Measurements from ENCODE around the gene TAF1.
A peak's percentile ranks its signal among the peaks of the same experiment; 100 is the strongest.
"Not testable (repeated sequence)": the region's sequence is repeated elsewhere in the genome, so short reads cannot be mapped to it uniquely, and the experiment has no call there.

Gene TAF1

DNA sequence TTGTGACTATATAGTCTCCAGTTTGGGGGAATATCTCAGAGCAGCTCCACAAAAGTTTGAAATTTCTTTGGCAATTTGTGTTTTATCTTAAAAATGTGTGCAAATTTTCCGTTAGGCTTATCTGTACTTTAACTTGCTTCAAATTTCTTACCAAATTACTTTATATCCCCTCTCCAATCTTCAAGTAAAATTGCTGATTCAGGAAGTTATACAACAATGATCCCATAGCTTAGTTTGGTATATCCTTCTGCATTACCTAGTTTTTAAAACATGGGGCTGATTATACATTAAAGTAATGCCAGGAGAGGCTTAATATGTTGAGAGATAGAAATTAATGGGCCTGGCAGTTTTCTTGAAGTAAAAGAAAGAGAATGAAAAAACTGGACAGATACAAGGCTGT is 66.6 kb downstream of the TAF1 start:
- DNase-seq = no peak

DNA sequence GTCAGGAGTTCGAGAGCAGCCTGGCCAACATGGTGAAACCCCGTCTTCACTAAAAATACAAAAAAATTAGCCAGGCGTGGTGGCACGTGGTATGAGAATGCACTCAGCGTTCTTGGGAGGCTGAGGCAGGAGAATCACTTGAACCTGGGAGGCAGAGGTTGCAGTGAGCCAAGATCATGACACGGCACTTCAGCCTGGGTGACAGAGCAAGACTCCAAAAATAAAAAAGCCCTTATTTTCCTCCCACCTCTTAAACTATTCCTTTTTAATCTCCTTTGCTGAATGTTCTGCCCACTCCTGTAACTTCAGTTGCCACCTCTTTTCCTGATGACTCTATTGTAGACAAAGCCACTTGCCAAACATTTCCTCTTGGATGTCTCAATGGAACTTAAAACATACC is 72.6 kb downstream of the TAF1 start:
- DNase-seq = no peak

DNA sequence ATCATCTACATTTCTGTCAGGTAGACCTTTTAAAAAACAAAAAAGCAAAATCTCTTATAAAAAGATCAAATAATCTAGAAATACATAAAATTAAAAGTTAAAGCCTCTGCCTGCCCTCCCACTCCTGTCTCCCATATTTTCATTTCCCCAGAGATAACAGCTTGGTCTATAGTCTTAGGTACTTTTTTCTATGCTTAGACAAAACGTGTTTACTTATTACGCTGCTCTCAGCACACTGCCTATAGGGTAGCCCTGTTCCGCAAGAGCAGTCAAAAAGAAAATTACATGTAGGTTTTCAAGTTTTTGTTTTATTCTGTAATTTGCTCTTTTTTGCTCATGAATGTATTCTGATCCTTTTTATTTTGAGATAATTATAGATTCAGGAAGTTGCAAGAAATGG is 73.3 kb downstream of the TAF1 start:
- no peak for DNase-seq

DNA sequence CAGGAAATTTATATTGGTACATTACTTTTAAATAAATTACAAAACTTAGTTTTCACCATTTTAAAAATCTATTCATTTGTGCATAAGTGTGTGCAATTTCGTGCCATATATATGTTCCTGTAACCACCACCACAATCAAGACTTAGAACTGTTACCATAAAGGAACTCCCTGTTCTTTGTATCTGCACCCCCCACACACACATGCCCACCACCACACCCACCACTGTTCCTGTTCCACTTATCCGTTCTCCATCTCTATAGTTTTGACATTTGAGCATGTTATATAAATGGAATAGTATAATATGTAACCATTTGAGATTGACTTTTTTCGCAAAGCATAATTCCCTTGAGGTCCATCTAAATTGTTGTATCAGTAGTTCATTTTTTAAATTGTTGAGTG is 73.7 kb downstream of the TAF1 start:
- DNase-seq = no peak

DNA sequence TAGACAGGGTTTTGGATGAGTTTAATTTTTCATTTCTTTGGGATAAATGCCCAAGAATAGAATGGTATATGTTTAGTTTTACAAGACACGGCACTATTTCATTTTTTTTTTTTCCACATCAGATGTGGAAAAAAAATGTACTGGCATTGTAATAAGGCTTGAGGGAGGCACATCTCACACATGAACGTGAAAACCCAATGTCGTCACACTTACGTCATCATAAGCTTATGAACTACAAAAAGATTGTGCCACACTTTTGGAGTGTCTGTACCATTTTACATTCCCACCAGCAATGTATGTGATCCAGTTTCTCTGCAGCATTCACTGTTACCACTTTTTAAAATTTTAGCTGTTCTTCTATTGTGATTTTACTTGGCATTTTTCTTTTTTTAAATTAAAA is 74.2 kb downstream of the TAF1 start:
- DNase-seq = no peak

DNA sequence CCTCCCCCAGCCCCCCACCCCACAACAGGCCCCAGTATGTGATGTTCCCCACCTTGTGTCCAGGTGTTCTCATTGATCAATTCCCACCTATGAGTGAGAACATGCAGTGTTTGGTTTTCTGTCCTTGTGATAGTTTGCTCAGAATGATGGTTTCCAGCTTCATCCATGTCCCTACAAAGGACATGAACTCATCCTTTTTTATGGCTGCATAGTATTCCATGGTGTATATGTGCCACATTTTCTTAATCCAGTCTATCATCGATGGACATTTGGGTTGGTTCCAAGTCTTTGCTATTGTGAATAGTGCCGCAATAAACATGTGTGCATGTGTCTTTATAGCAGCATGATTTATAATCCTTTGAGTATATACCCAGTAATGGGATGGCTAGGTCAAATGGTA is 75.7 kb downstream of the TAF1 start:
- not testable (repeated sequence) for DNase-seq

DNA sequence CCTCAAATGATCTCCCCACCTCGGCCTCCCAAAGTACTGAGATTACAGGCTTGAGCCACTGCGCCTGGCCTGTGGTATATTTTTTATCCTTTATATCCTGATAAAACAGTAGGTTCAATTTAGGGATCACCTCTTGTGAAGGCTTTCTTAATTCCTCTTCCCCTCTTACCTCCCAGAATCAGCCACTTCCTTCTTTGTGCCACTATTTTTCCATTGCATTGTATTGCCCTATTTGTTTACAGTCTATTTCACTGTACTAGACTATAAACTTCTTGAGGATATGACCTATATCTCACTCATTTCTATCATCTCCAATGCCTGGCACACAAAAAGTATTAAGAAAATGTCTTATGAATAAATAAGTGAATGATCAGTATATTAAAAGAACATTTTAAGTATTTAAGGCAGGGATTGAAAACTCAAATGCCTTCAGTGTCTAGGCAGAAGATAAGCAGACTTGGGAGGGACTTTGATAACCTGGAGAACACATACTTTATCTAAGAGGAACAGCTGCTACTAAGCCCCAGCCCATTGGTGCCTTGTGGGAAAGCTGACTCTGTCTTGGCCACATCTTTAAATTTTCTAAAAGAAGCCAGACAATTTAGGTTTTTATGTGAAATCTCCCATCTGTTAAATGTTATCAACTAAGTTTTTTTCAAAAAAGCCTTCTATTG is 84.4 kb downstream of the TAF1 start:
- no peak for DNase-seq

DNA sequence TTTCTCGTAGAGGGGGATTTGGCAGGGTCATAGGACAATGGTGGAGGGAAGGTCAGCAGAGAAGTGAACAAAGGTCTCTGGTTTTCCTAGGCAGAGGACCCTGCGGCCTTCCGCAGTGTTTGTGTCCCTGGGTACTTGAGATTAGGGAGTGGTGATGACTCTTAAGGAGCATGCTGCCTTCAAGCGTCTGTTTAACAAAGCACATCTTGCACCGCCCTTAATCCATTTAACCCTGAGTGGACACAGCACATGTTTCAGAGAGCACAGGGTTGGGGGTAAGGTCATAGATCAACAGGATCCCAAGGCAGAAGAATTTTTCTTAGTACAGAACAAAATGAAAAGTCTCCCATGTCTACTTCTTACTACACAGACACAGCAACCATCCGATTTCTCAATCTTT is 85.4 kb downstream of the TAF1 start:
- DNase-seq = not testable (repeated sequence)

DNA sequence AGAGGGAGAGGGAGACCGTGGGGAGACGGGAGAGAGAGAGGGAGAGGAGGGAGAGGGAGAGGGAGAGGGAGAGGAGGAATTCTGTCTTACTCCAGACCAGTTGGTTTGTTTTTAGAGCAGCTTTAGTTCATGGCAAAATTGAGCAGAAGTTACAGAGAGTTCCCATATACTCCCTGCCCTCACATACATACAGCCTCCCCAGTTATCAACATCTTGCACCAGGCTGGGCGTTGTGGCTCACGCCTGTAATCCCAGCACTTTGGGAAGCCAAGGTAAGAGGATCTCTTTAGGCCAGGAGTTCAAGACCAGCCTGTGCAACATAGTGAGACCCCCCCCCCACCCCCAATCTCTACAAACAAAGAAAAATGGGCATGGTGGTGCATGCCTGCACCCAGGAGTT is 86.9 kb downstream of the TAF1 start:
- no peak for DNase-seq

DNA sequence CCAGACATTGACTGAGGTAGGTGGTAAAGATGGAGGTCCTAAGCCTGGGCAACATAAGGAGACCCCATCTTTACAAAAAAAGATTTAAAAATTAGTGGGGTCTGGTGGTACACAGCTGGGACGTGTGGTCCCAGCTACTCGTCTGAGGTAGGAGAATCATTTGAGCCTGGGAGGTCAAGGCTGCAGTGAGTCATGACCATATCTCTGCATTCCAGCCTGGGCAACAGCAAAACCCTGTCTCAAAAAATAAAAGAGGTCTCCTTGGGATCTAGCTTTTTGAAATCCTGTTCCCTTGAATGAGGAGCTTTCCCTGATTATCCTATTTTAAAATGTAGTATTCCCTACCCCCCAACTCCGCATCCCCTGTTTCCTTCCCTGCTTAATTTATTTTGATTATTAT is 88.1 kb downstream of the TAF1 start:
- DNase-seq = no peak

DNA sequence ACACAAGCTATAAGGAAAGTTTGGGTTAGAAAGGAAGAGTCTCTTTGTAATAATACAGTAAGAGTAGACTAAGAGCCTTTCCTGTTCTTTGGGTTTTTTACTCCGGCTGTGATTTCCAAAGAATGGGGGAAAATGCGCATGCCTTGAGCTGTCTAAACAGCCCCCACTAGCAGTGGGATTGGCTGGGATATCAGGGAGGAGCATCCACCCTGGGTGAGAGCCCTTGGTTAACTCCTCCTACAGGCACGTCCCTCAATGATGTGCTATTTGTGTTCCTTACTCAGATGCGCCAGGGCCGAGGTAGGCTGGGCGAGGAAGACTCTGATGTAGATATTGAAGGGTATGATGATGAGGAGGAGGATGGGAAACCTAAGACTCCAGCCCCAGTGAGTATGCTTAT is 92.7 kb downstream of the TAF1 start:
- DNase-seq = no peak

DNA sequence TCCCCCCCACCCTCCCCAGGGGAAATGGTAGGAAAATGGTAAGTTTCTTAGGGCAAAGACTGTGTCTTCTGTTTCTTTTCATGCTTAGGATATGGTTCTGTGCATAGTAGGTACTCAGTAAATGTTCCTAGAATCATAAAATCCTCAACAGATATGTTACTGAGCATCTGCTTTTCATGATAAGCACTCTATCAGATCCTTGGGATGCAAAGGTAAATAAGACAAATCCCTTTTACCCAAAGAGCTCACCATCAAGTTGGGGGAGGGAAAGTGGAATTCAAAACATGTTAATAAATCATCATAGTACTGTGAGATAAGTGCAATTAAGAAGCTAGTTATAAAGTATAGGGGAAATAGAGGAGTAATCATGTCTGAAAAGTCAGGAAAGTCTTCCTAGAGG is 98.8 kb downstream of the TAF1 start:
- DNase-seq = no peak

DNA sequence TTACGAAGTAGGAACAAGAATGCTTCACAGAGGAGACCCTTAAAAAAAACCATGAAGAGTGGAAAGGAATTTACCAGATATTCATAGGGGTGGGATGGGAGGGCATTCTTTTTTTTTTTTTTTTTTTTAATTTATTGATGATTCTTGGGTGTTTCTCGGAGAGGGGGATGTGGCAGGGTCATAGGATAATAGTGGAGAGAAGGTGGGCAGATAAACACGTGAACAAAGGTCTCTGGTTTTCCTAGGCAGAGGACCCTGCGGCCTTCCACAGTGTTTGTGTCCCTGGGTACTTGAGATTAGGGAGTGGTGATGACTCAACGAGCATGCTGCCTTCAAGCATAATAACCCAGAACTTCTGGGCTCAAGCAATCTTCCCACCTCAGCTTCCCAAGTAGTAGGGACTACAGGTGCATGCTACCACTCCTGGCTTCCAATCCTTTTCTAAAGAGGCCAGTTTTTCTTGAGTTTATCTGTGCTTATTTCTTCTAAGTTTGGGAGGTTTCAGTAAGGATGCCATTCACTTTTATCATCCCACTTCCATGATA is 100.9 kb downstream of the TAF1 start:
- no peak for DNase-seq

DNA sequence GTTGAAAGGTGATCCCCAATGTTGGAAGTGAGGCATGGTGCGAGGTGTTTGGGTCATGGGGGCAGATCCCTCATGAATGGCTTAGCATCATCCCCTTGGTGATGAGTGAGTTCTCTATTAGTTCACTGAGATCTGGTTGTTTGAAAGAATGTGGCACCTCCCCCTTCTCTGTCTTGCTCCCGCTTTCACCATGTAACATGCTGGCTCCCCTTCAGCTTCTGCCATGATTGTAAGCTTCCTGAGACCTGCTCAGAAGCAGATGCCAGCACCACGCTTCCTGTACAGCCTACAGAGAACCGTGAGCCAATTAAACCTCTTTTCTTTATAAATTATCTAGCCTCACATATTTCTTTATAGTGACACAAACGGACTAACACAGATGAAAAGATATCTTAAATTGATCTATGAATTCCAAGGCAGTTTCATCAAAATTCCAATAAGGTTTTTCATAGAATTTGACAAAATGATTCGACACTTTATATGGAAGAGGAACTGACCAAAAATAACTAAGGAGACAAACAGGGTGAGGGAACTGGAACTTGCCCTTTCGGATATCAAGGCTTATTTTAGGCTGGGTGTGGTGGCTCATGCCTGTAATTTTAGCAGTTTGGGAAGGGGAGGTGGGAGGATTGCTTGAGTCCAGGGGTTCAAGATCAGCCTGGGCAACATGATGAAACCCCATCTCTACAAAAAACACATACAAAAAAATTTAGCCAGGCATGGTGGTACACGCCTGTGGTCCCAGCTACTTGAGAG is 109.8 kb downstream of the TAF1 start:
- DNase-seq = no peak

DNA sequence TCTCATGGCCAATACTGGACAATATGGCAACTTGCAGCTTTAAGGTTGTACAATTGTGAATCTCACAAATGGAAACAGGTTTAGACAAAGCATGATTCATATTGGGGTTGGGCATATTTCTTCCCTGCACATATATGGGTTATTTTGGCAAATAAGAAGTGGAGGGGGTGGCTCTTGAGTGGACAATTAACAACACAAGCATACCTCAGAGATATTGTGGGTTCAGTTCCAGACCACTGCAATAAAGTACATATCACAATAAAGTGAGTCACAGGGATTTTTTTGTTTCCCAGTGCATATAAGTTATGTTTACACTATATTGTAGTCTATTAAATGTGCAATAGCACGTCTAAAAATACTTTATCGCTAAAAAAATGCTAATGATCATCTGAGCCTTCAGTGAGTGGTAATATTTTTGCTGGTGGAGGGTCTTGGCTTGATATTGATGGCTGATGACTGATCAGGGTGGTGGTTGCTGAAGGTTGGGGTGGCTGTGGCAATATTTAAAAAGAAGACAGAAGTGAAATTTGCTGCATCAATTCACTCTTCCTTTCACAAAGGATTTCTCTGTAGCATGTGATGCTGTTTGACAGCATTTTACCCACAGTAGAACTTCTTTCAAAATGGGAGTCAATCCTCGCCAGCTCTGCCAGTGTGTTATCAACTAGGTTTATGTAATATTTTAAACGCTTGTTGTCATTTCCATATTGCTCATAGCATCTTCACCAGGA is 116.2 kb downstream of the TAF1 start:
- DNase-seq = no peak

DNA sequence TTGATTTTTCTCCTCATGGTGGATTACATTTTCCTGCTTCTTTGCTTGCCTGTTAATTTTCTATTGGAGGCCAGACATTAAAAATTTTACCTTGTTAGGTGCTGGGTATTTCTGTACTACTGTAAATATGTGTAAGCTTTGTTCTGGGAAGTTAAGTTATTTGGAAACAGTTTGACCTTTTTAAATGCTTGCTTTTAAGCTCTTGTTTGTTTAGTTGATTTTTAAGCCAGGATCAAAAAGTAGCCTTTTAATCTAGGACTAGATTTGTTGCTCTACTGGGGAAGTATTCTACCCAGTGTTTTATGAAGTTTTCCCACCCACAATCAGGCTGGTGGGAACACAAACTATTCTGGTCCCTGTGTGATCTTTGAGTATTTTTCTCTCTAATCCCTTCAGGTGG is 121.7 kb downstream of the TAF1 start:
- no peak for DNase-seq

DNA sequence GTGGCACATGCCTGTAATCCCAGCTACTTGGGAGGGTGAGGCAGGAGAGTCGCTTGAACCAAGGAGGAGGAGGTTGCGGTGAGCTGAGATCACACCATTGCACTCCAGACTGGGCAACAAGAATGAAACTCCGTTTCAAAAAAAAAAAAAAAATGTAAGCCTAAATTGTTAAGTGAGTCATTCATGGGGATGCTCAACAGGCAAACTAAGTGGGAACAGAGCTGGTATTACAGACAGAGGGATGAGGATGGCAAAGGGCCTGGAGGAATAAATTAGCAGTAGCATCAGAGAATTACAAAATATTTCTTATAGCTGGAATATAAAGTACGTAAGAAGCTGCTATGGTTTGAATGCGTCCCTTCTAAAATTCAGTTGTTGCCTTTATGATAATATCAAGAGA is 123.4 kb downstream of the TAF1 start:
- no peak for DNase-seq

DNA sequence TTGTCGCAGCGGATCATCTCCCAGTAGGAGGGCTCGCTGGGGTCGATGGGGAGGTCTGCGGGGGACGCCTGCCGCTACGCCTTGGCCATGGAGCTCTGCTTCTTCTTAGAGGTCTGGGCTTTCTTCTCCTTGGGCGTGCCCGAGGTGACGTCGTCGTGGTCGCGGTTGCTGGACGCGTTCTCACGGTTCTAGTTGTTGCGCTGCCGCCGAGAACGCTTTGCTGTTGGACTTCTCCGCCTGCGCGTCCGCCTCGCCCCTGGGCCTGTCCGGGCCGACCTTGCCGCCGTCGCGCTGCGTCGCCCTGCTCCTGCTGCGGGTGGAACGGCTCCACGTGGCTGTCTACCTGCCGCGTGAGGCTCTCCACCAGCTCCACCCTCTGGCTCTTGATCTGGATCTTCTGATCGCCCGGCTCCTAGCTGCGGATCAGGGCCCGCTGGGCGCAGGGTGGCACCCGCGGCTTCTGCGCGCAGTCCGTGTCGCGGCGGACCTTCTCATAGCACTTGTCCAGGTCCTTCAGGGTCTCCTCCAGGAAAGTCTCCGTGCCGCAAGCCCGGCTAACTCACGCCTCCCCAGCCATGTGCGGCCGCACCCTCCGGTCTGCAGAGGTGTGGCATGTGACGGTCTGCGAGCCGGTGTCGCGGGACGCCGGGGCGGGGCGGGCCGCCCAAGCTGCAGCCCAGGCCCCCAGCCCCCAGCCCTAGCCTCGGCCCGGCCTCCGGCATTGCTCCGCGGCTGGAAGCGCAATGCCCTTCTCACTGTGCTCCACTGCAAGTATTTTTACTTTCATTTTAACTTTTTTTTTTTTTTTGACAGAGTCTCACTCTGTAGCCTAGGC is 126.3 kb downstream of the TAF1 start:
- peak; percentile 51 for DNase-seq

DNA sequence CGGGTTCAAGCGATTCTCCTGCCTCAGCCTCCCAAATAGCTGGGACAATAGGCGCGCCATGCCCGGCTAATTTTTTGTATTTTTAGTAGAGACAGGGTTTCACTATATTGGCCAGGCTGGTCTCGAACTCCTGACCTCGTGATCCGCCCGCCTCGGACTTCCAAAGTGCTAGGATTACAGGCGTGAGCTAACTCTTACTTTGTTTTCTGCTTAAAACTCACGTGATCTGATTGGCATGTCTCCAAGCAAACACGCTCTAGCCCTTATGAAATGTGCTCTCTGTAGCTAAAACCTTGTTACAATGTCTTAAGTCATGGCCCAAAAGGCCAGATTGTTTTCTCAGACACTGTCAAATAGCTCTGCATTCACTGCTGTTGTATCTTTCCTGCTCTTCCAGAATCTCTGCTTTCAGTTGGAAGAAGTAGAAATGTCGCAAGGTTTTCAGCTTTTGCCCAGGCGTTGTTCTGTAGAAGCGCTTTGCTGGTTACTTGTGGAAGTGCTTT is 127.0 kb downstream of the TAF1 start:
- no peak for DNase-seq

DNA sequence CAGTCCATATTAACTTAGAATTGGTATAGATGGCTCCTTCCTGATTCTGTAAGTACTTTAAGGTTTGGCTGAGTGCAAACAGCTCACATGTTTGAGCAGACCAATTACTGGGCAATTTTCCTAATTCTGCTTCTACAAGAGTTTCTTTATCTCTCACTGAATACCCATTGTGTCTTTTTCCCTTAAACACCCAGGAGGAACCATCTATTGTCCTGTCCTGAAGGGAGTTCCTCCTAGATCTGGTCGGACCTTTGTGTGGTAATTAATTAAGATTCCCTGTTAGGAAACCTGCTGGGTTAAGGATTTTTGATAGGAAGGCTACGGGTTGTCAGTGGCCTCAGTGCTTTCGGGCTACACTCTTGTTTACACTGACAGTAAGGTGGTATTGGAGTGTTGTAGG is 129.8 kb downstream of the TAF1 start:
- DNase-seq = not testable (repeated sequence)

DNA sequence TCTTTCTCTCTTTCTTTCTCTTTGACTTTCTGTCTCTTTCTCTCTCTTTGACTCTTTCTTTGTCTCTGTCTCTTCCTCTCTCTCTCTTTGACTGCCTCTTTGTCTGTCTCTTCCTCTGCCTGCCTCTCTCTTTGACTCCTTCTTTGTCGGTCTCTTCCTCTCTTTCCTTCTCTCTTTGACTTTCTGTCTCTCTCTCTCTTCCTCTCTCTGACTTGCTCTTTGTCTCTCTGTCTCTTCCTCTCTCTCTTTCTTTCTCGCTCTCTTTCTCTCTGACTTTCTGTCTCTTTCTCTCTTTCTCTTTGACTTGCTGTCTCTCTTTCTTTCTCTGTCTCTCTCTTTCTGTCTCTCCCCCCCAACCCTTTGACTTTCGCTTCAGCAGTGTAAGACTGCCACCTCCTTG is 130.3 kb downstream of the TAF1 start:
- no peak for DNase-seq

DNA sequence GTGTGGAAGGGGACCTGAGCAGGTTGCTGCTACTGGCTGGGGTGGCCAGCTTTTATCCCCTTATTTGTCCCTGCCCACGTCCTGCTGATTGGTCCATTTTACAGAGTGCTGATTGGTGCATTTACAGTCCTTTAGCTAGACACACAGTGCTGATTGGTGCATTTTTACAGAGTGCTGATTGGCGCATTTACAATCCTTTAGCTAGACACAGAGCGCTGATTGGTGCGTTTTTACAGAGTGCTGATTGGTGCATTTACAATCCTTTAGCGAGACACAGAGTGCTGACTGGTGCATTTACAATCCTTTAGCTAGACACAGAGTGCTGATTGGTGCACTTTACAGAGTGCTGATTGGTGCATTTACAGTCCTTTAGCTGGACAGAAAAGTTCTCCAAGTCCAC is 135.9 kb downstream of the TAF1 start:
- not testable (repeated sequence) for DNase-seq

DNA sequence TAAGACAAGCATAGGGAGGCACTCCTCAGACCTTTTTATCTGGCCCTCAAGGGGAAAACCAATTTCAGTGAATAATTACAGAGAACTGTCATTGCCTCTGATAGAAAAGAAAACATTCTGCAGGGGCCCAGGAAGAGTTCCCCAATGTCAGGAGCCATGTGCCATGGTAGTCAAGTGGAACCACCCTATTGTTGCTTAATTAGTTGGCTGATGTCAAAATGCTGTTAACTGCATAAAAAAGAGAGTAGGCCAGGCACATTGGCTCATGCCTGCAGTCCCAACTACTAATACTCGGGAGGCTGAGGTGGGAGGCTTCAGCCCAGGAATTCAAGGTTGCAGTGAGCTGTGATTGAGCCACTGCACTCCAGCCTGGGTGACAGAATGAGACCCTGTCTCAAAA is 138.2 kb downstream of the TAF1 start:
- DNase-seq = no peak
